CD4-positive, alpha-beta T cell treated with Interleukin-2 at 100 ng/mL for 4 hours (primary cell): ENCODE results near the gene BLOC1S4.
"Not testable (repeated sequence)": the region's sequence is repeated elsewhere in the genome, so short reads cannot be mapped to it uniquely, and the experiment has no call there.

Experiments
- DNase-seq: peaks from one replicate; pipeline ENCODE4 v3.0.0-alpha.2; 2020; ENCODE audit warnings: low spot score

Gene BLOC1S4

GRCh38 chr4:6742507-6742906 is 26.5 kb downstream of the BLOC1S4 start:
- no peak for DNase-seq

- DNase-seq: no peak
Measured at GRCh38 chr4:6742989-6743388, 27.0 kb downstream of the BLOC1S4 start.

- DNase-seq: no peak
Measured at GRCh38 chr4:6746721-6747293, 30.8 kb downstream of the BLOC1S4 start.

- DNase-seq: no peak
Measured at GRCh38 chr4:6747294-6748051, 31.5 kb downstream of the BLOC1S4 start.

- DNase-seq: no peak
Measured at GRCh38 chr4:6748286-6748685, 32.3 kb downstream of the BLOC1S4 start.

- no peak for DNase-seq
Measured at GRCh38 chr4:6749340-6750171, 33.6 kb downstream of the BLOC1S4 start.

GRCh38 chr4:6750286-6751221 is 34.6 kb downstream of the BLOC1S4 start:
- no peak for DNase-seq

GRCh38 chr4:6751611-6752485 is 35.9 kb downstream of the BLOC1S4 start:
- DNase-seq: no peak

- DNase-seq: no peak
Measured at GRCh38 chr4:6752486-6752829, 36.5 kb downstream of the BLOC1S4 start.

GRCh38 chr4:6753103-6753560 is 37.2 kb downstream of the BLOC1S4 start:
- no peak for DNase-seq

GRCh38 chr4:6753891-6754290 is 37.9 kb downstream of the BLOC1S4 start:
- DNase-seq: no peak

- no peak for DNase-seq
Measured at GRCh38 chr4:6754481-6755087, 38.6 kb downstream of the BLOC1S4 start.

- no peak for DNase-seq
Measured at GRCh38 chr4:6755088-6755753, 39.2 kb downstream of the BLOC1S4 start.

- DNase-seq: not testable (repeated sequence)
Measured at GRCh38 chr4:6756345-6756744, 40.4 kb downstream of the BLOC1S4 start.

GRCh38 chr4:6758728-6759127 is 42.8 kb downstream of the BLOC1S4 start:
- DNase-seq: no peak

GRCh38 chr4:6760865-6761264 is 44.9 kb downstream of the BLOC1S4 start:
- DNase-seq: no peak

GRCh38 chr4:6761649-6762615 is 46.0 kb downstream of the BLOC1S4 start:
- no peak for DNase-seq

GRCh38 chr4:6763330-6763851 is 47.4 kb downstream of the BLOC1S4 start:
- no peak for DNase-seq
